ENCODE results near the gene LEAP2.

DNA sequence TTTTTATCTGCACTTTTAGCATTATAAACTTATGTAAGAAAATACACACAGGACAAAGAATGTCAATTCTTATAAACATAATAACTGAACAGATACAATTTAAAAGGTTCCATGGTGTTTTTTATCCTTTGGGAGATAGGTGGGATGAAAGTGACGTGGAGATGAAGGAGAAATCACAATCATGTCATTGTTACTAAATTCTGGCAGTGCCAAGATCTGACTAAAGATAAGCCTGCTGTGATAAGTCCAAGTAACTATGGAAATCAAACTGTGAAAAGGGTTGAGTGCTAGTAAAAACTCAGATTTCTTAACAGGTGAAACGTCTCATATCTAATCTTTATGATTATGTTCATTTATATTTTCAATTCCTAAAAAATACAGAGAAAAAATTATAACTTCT lies 11.1 kb downstream of the LEAP2 start:
- TF ChIP-seq GABPA (IDR thresholded peaks at IDR 0.05; ENCODE audit: borderline replicate concordance, insufficient read depth, low read length) = no peak
- TF ChIP-seq EP300 (IDR thresholded peaks at IDR 0.05; ENCODE audit: borderline replicate concordance in 1 of 2, low read depth in 2 of 2, low read length in 2 of 2) = no peak
- no peak for TF ChIP-seq TBP (IDR thresholded peaks at IDR 0.05; ENCODE audit: low read depth, low read length)
- TF ChIP-seq EZH2 (IDR thresholded peaks at IDR 0.05; ENCODE audit: low read depth, low read length, severe bottlenecking) = no peak
- TF ChIP-seq, protein P1, sequence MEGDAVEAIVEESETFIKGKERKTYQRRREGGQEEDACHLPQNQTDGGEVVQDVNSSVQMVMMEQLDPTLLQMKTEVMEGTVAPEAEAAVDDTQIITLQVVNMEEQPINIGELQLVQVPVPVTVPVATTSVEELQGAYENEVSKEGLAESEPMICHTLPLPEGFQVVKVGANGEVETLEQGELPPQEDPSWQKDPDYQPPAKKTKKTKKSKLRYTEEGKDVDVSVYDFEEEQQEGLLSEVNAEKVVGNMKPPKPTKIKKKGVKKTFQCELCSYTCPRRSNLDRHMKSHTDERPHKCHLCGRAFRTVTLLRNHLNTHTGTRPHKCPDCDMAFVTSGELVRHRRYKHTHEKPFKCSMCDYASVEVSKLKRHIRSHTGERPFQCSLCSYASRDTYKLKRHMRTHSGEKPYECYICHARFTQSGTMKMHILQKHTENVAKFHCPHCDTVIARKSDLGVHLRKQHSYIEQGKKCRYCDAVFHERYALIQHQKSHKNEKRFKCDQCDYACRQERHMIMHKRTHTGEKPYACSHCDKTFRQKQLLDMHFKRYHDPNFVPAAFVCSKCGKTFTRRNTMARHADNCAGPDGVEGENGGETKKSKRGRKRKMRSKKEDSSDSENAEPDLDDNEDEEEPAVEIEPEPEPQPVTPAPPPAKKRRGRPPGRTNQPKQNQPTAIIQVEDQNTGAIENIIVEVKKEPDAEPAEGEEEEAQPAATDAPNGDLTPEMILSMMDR (IDR thresholded peaks at IDR 0.05; ENCODE audit: control extremely low read depth in 1 of 3, insufficient read depth in 1 of 3, low read depth in 1 of 3, low read length in 3 of 3) = no peak

All from H1 (cell line).